NCI-H345 treated with DMSO at 0.1 percent for 48 hours (cell line): ENCODE measurements around the gene TAB2.

Source experiments
- DNase-seq: peaks from one replicate; lab custom pipeline; 2025; ENCODE audit not compliant: unreplicated experiment; lab: John Stamatoyannopoulos, UW

TAB2 gene

GRCh38 chr6:149409617-149410016, 92.1 kb downstream of the TAB2 start:
- DNase-seq, result no peak

GRCh38 chr6:149410557-149410956, 93.0 kb downstream of the TAB2 start:
- DNase-seq, result no peak

GRCh38 chr6:149414009-149414408, 96.5 kb downstream of the TAB2 start:
- no peak for DNase-seq

- no peak for DNase-seq
Observed at GRCh38 chr6:149414821-149415220, 97.3 kb downstream of the TAB2 start.

GRCh38 chr6:149419696-149420404, 102.3 kb downstream of the TAB2 start:
- no peak for DNase-seq

GRCh38 chr6:149421132-149421531, 103.6 kb downstream of the TAB2 start:
- no peak for DNase-seq

GRCh38 chr6:149422581-149422980, 105.1 kb downstream of the TAB2 start:
- no peak for DNase-seq

GRCh38 chr6:149423964-149424440, 106.5 kb downstream of the TAB2 start:
- DNase-seq, result no peak

GRCh38 chr6:149425224-149425623, 107.7 kb downstream of the TAB2 start:
- no peak for DNase-seq

- no peak for DNase-seq
Observed at GRCh38 chr6:149425754-149426153, 108.2 kb downstream of the TAB2 start.

GRCh38 chr6:149428606-149429005, 111.1 kb downstream of the TAB2 start:
- no peak for DNase-seq

- DNase-seq, result no peak
Observed at GRCh38 chr6:149429427-149430360, 112.2 kb downstream of the TAB2 start.

- peak; percentile 69 for DNase-seq
Observed at GRCh38 chr6:149431905-149432775, 114.6 kb downstream of the TAB2 start.

GRCh38 chr6:149433405-149433804, 115.9 kb downstream of the TAB2 start:
- no peak for DNase-seq

GRCh38 chr6:149433881-149434280, 116.4 kb downstream of the TAB2 start:
- DNase-seq, result no peak

GRCh38 chr6:149435919-149436586, 118.5 kb downstream of the TAB2 start:
- DNase-seq, result no peak

- DNase-seq, result no peak
Observed at GRCh38 chr6:149436647-149437046, 119.1 kb downstream of the TAB2 start.

- DNase-seq, result no peak
Observed at GRCh38 chr6:149437212-149437611, 119.7 kb downstream of the TAB2 start.

- no peak for DNase-seq
Observed at GRCh38 chr6:149438855-149439254, 121.3 kb downstream of the TAB2 start.

GRCh38 chr6:149439626-149440025, 122.1 kb downstream of the TAB2 start:
- no peak for DNase-seq
